H9 (cell line): ENCODE results near the gene ZNF44. TPM values are rescaled to one million over a fixed set of nuclear protein-coding genes. Genes with fewer than 3 reads are reported as not detected.

Source experiments
- DNase-seq: peaks from one replicate; pipeline ENCODE4 v3.0.0-alpha.2; 2017
- H2AFZ ChIP-seq: one replicate; pipeline ENCODE4 v1.6.1; 2013; ENCODE audit warnings: mild to moderate bottlenecking, low read length, control low read depth, moderate library complexity
- H2AK5ac ChIP-seq: 2 replicates; pipeline ENCODE4 v1.6.1; 2013; ENCODE audit warnings: low read length, control low read depth, mixed read lengths; ENCODE audit not compliant: insufficient read length
- H2BK120ac ChIP-seq: one replicate; pipeline ENCODE4 v1.6.1; 2013; ENCODE audit warnings: low read depth, mild to moderate bottlenecking, low read length, control low read depth, inconsistent platforms; ENCODE audit not compliant: poor library complexity, severe bottlenecking
- H2BK12ac ChIP-seq: 2 replicates; pipeline ENCODE4 v1.6.1; 2013; ENCODE audit warnings: low read length, control low read depth, mixed read lengths, low read depth; ENCODE audit not compliant: insufficient read length
- H2BK15ac ChIP-seq: 2 replicates; pipeline ENCODE4 v1.6.1; 2013; ENCODE audit warnings: low read depth, low read length, control low read depth
- H2BK20ac ChIP-seq: one replicate; pipeline ENCODE4 v1.6.1; 2013; ENCODE audit warnings: low read depth, mild to moderate bottlenecking, low read length, control low read depth, inconsistent platforms; ENCODE audit not compliant: poor library complexity, severe bottlenecking
- H2BK5ac ChIP-seq: 2 replicates; pipeline ENCODE4 v1.6.1; 2013; ENCODE audit warnings: low read length, control low read depth, mixed read lengths; ENCODE audit not compliant: insufficient read length
- H3K14ac ChIP-seq: 2 replicates; pipeline ENCODE4 v1.6.1; 2013; ENCODE audit warnings: low read length, control low read depth; ENCODE audit not compliant: insufficient read depth
- H3K18ac ChIP-seq: 2 replicates; pipeline ENCODE4 v1.6.1; 2013; ENCODE audit warnings: low read depth, mild to moderate bottlenecking, mixed read lengths, low read length, control low read depth; ENCODE audit not compliant: insufficient read length
- H3K23ac ChIP-seq: 2 replicates; pipeline ENCODE4 v1.6.1; 2013; ENCODE audit warnings: low read length, control low read depth, mixed read lengths, low read depth; ENCODE audit not compliant: insufficient read length
- H3K23me2 ChIP-seq: 2 replicates; pipeline ENCODE4 v1.6.1; 2013; ENCODE audit warnings: low read depth, mild to moderate bottlenecking, mixed read lengths, low read length, control low read depth; ENCODE audit not compliant: insufficient read length, poor library complexity, severe bottlenecking
- H3K27ac ChIP-seq: 2 replicates; pipeline ENCODE4 v1.5.1; 2013; ENCODE audit warnings: low read length, control low read depth, mixed read lengths, low read depth; ENCODE audit not compliant: insufficient read length
- H3K27me3 ChIP-seq: 2 replicates; pipeline ENCODE4 v1.6.1; 2013; ENCODE audit warnings: low read length, control low read depth, inconsistent platforms; ENCODE audit not compliant: insufficient read depth
- H3K4ac ChIP-seq: 2 replicates; pipeline ENCODE4 v1.6.1; 2013; ENCODE audit warnings: low read depth, mild to moderate bottlenecking, control low read depth, inconsistent platforms, low read length, moderate library complexity
- H3K4me1 ChIP-seq: 2 replicates; pipeline ENCODE4 v1.6.1; 2013; ENCODE audit warnings: low read length, control low read depth, inconsistent platforms; ENCODE audit not compliant: insufficient read depth
- H3K4me2 ChIP-seq: 2 replicates; pipeline ENCODE4 v1.6.1; 2013; ENCODE audit warnings: low read length, control low read depth, mixed read lengths; ENCODE audit not compliant: insufficient read length, insufficient read depth
- H3K56ac ChIP-seq: 2 replicates; pipeline ENCODE4 v1.6.1; 2013; ENCODE audit warnings: low read depth, mild to moderate bottlenecking, mixed read lengths, low read length, control low read depth; ENCODE audit not compliant: insufficient read length
- H3K79me1 ChIP-seq: 2 replicates; pipeline ENCODE4 v1.6.1; 2013; ENCODE audit warnings: low read depth, mild to moderate bottlenecking, moderate library complexity, low read length, control low read depth, inconsistent platforms; ENCODE audit not compliant: insufficient read depth, poor library complexity, severe bottlenecking
- H3K79me2 ChIP-seq: 2 replicates; pipeline ENCODE4 v1.6.1; 2013; ENCODE audit warnings: low read length, control low read depth, inconsistent platforms; ENCODE audit not compliant: insufficient read depth
- H3K9ac ChIP-seq: 2 replicates; pipeline ENCODE4 v1.6.1; 2013; ENCODE audit warnings: low read length, control low read depth, mixed read lengths; ENCODE audit not compliant: insufficient read length; ENCODE audit errors: extremely low read depth
- H3K9me3 ChIP-seq: one replicate; pipeline ENCODE4 v1.6.1; 2013; ENCODE audit warnings: low read depth, low read length, inconsistent platforms; ENCODE audit not compliant: control insufficient read depth
- H3T11ph ChIP-seq: one replicate; pipeline ENCODE4 v1.6.1; 2013; ENCODE audit warnings: mild to moderate bottlenecking, low read length, control low read depth, inconsistent platforms
- H4K20me1 ChIP-seq: one replicate; pipeline ENCODE4 v1.6.1; 2013; ENCODE audit not compliant: control insufficient read depth, insufficient read length, insufficient read depth
- H4K5ac ChIP-seq: 2 replicates; pipeline ENCODE4 v1.6.1; 2013; ENCODE audit warnings: low read depth, mild to moderate bottlenecking, mixed read lengths, low read length, control low read depth; ENCODE audit not compliant: insufficient read length
- H4K8ac ChIP-seq: replicated peaks from 2 replicates; pipeline ENCODE4 v1.6.1; 2013; ENCODE audit warnings: low read length, control low read depth, mixed read lengths, low read depth; ENCODE audit not compliant: insufficient read length
- H4K91ac ChIP-seq: 2 replicates; pipeline ENCODE4 v1.6.1; 2013; ENCODE audit warnings: low read depth, mild to moderate bottlenecking, moderate library complexity, mixed read lengths, low read length, control low read depth; ENCODE audit not compliant: insufficient read length
- H3K27ac Mint-ChIP-seq, 3 experiments: 2 replicates in 2 of 3; 3 replicates in 1 of 3; pipeline ENCODE4 v1.8.0; 2020 to 2021; ENCODE audit warnings: mixed read lengths in 3 of 3, mild to moderate bottlenecking in 1 of 3, moderate library complexity in 1 of 3
- H3K27me3 Mint-ChIP-seq: 2 replicates; pipeline ENCODE4 v1.8.0; 2021; ENCODE audit warnings: low read depth, mild to moderate bottlenecking, moderate library complexity, mixed read lengths
- H3K36me3 Mint-ChIP-seq, 3 experiments: 2 replicates in 2 of 3; 3 replicates in 1 of 3; pipeline ENCODE4 v1.8.0; 2020 to 2021; ENCODE audit warnings: low read depth in 3 of 3, mixed read lengths in 3 of 3; ENCODE audit not compliant: insufficient read depth in 1 of 3
- H3K4me1 Mint-ChIP-seq, 2 experiments: 2 replicates each; pipeline ENCODE4 v1.8.0; 2020; ENCODE audit warnings: mixed read lengths in 2 of 2
- H3K4me3 Mint-ChIP-seq, 2 experiments: 2 replicates in 1 of 2; 3 replicates in 1 of 2; pipeline ENCODE4 v1.8.0; 2020 to 2021; ENCODE audit warnings: mild to moderate bottlenecking in 2 of 2, mixed read lengths in 2 of 2, moderate library complexity in 1 of 2
- H3K9me3 Mint-ChIP-seq, 2 experiments: 2 replicates in 1 of 2; 3 replicates in 1 of 2; pipeline ENCODE4 v1.8.0; 2020; ENCODE audit warnings: mild to moderate bottlenecking in 2 of 2, mixed read lengths in 2 of 2, moderate library complexity in 1 of 2
- CTCF ChIP-seq: fragments of 200-600 bp; sonication (generic); conservative IDR thresholded peaks from 3 replicates; pipeline ENCODE4 v1.8.0; 2021; ENCODE audit warnings: antibody characterized with exemption, mild to moderate bottlenecking
- WGBS: extraction: QIAGEN DNeasy Blood & Tissue Kit; methylation state at CpG from one replicate; pipeline ENCODE4 v1.1.7; 2013; ENCODE audit warnings: missing lambda C conversion rate, low lambda C conversion rate, mixed read lengths; ENCODE audit not compliant: insufficient read length; ENCODE audit errors: extremely low coverage; 5-methylcytosine and 5-hydroxymethylcytosine counted together
- total RNA-seq: library from RNA; stranded (reverse); gene quantifications from 2 replicates; pipeline ENCODE4 v1.2.1, GENCODE V29; 2021

ZNF44 gene
- total RNA-seq, 1 experiment from 2014 or later = 6.9 TPM

GRCh38 chr19:12255372-12255771 lies 39.3 kb downstream of the ZNF44 start:
- no peak for TF ChIP-seq CTCF
- H3K27me3 Mint-ChIP-seq = peaks cover 4% of the 10 kb centered on the region; the same call in 1 of the 2 replicates
- Histone ChIP-seq H4K5ac (no peak overlapping the region), H4K8ac (no peak overlapping the region), H2BK20ac (no peak overlapping the region), H3K9ac (no peak overlapping the region), H3K4ac (no peak overlapping the region), H4K20me1 (no peaks in the 10 kb centered on the region), H3K23me2 (no peaks in the 10 kb centered on the region), H3K14ac (no peak overlapping the region), H3K27me3 (no peaks in the 10 kb centered on the region), H2BK15ac (no peak overlapping the region), H3K23ac (no peak overlapping the region), H2AK5ac (no peak overlapping the region), H3K4me2 (no peak overlapping the region), H3K27ac (no peak overlapping the region), H3K79me2 (no peaks in the 10 kb centered on the region), H2BK5ac (no peak overlapping the region), H4K91ac (no peak overlapping the region), H2BK120ac (no peak overlapping the region), H2BK12ac (no peak overlapping the region), H3K56ac (no peak overlapping the region), H2AFZ (no peak overlapping the region), H3K79me1 (no peaks in the 10 kb centered on the region), H3K18ac (no peak overlapping the region), H3K9me3 (peaks cover 3% of the 10 kb centered on the region), H3T11ph (no peak overlapping the region), H3K4me1 (no peaks in the 10 kb centered on the region)
- no peak overlapping the region for H3K27ac Mint-ChIP-seq
- H3K9me3 Mint-ChIP-seq = peaks cover 68 to 74% of the 10 kb centered on the region in 2 experiments
- H3K4me1 Mint-ChIP-seq = 0 out of 4 replicates have a peak, but pooled peaks cover 0 to 1% of the 10 kb centered on the region in 2 experiments
- H3K4me3 Mint-ChIP-seq = no peak overlapping the region
- WGBS = no CpG with 5 or more reads among the region's 3 CpGs
- DNase-seq = no peak
- H3K36me3 Mint-ChIP-seq = peaks cover 0 to 17% (median 3%) of the 10 kb centered on the region in 3 experiments; a peak in 4 of 7 replicates
